ENCODE measurements around the gene SPATA3. TPM values are rescaled to one million over a fixed set of nuclear protein-coding genes. Genes with fewer than 3 reads are reported as not detected.

The SPATA3 gene
- total and polyA plus RNA-seq, 4 donors, result not detected

DNA sequence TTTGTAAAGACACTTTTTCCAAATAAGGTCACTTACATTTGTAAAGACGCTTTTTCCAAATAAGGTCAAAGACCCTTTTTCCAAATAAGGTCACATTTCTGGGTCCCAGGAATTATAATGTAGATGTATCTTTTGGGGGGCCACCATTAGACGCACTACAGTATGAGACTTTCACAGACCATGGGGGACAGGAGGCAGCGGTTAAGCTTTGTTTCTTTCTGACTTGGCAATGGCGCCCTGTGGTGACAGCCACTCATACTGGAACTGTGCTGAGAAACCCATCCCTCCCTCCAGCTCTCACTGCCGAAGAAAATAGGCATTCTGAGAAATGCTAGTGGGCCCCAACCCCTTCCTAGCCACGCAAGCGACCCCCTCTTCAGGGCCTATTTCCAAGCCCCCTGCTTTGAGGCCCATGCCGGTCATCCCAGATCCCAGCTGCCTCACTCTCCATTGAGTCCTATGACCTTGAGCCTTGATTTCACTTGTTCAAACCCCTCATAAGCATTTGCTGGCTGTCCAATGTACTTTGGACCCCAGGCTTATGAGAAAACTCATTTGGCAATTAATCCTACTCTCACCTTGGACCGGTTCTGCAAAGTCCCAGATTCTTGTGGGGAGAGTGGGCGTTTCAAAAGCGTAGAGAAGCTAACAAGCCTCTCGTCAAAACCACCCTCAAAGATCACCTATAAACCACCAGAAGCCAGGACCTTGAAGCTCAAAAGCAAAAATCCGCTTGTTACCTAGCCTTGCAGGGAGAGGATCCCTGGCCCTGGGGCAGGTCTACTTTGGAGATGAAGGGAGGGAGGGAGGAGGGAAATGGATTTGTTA, 11.3 kb upstream of the SPATA3 start:
- Histone ChIP-seq H3K4me3 (ENCODE audit: low read depth in 1 of 3, low read length in 3 of 3) (no peak overlapping the region), H3K27ac (ENCODE audit: low read depth in 1 of 2, low read length in 2 of 2) (no peak overlapping the region), H3K9me3 (ENCODE audit: control insufficient read depth in 4 of 4, low read length in 3 of 4) (no peaks in the 10 kb centered on the region), H3K36me3 (ENCODE audit: control insufficient read depth in 4 of 4, insufficient read depth in 3 of 4, low read depth in 1 of 4, low read length in 3 of 4) (no peaks in the 10 kb centered on the region), H3K27me3 (ENCODE audit: control insufficient read depth in 4 of 4, insufficient read depth in 4 of 4, low read length in 3 of 4) (no peaks in the 10 kb centered on the region), H3K9ac (ENCODE audit: low read depth in 1 of 2, low read length in 2 of 2) (no peak overlapping the region), H3K4me1 (ENCODE audit: control insufficient read depth in 4 of 4, insufficient read depth in 4 of 4, low read length in 3 of 4) (peaks cover 0 to 5% (median 2%) of the 10 kb centered on the region in 4 donors)
- 90% methylated on average over 13 of the region's 13 CpGs for WGBS
- DNase-seq (ENCODE audit: low spot score), result no peak
- TF ChIP-seq SP1 (IDR thresholded peaks at IDR 0.05) (no peak), EGR1 (IDR thresholded peaks at IDR 0.05; ENCODE audit: low read depth in 2 of 2) (no peak), ZBTB33 (IDR thresholded peaks at IDR 0.05) (no peak), JUND (IDR thresholded peaks at IDR 0.05) (no peak), FOXA1 (IDR thresholded peaks at IDR 0.05) (no peak), MAX (IDR thresholded peaks at IDR 0.05) (no peak)

GRCh38 chr2:230985519-230986231, 10.2 kb upstream of the SPATA3 start:
- H3K27ac ChIP-seq (ENCODE audit: low read depth in 1 of 2, low read length in 2 of 2), result no peak overlapping the region
- 94% methylated on average over 12 of the region's 12 CpGs for WGBS
- TF ChIP-seq CTCF (IDR thresholded peaks at IDR 0.05; ENCODE audit: low read depth, low read length, missing input control), result no peak
- TF ChIP-seq FOXA1 (IDR thresholded peaks at IDR 0.05), result no peak
- no peak for TF ChIP-seq EGR1 (IDR thresholded peaks at IDR 0.05; ENCODE audit: low read depth in 2 of 2)
- no peak for TF ChIP-seq REST (IDR thresholded peaks at IDR 0.05)
- TF ChIP-seq SP1 (IDR thresholded peaks at IDR 0.05), result no peak
- no peak for TF ChIP-seq NR2F2 (IDR thresholded peaks at IDR 0.05)
- no peak for TF ChIP-seq TAF1 (conservative IDR thresholded peaks at IDR 0.05)
- TF ChIP-seq HNF4G (IDR thresholded peaks at IDR 0.05), result no peak
- TF ChIP-seq MAX (IDR thresholded peaks at IDR 0.05), result no peak
- TF ChIP-seq YY1 (IDR thresholded peaks at IDR 0.05), result no peak
- TF ChIP-seq RAD21 (IDR thresholded peaks at IDR 0.05), result no peak
- TF ChIP-seq JUND (IDR thresholded peaks at IDR 0.05), result no peak
- no peak for TF ChIP-seq RXRA (IDR thresholded peaks at IDR 0.05)
- TF ChIP-seq GABPA (IDR thresholded peaks at IDR 0.05 in 1 of 2, conservative IDR thresholded peaks at IDR 0.05 in 1 of 2), result no peak
- no peak for TF ChIP-seq HNF4A (conservative IDR thresholded peaks at IDR 0.05)
- no peak for TF ChIP-seq ZBTB33 (IDR thresholded peaks at IDR 0.05)
- TF ChIP-seq FOXA2 (IDR thresholded peaks at IDR 0.05), result no peak
- TF ChIP-seq, protein P1, sequence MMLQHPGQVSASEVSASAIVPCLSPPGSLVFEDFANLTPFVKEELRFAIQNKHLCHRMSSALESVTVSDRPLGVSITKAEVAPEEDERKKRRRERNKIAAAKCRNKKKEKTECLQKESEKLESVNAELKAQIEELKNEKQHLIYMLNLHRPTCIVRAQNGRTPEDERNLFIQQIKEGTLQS (IDR thresholded peaks at IDR 0.05), result no peak
- no peak overlapping the region for H3K9ac ChIP-seq (ENCODE audit: low read depth in 1 of 2, low read length in 2 of 2)
- H3K9me3 ChIP-seq (ENCODE audit: control insufficient read depth in 4 of 4, low read length in 3 of 4), result no peaks in the 10 kb centered on the region
- H3K27me3 ChIP-seq (ENCODE audit: control insufficient read depth in 4 of 4, insufficient read depth in 4 of 4, low read length in 3 of 4), result peaks cover 0 to 4% (median 0%) of the 10 kb centered on the region in 4 donors
- H3K36me3 ChIP-seq (ENCODE audit: control insufficient read depth in 4 of 4, insufficient read depth in 3 of 4, low read depth in 1 of 4, low read length in 3 of 4), result no peaks in the 10 kb centered on the region
- no peak overlapping the region for H3K4me3 ChIP-seq (ENCODE audit: low read depth in 1 of 3, low read length in 3 of 3)
- DNase-seq (ENCODE audit: low spot score), result no peak
- peaks cover 0 to 5% (median 2%) of the 10 kb centered on the region in 4 donors for H3K4me1 ChIP-seq (ENCODE audit: control insufficient read depth in 4 of 4, insufficient read depth in 4 of 4, low read length in 3 of 4)

Data from liver (tissue), 9 donors.